SK-N-MC (cell line): ENCODE data around the gene C1orf198.

Experiments
- EZH2 ChIP-seq: fragments of 200-600 bp; sonication (generic); IDR thresholded peaks from one replicate; pipeline ENCODE4 v1.6.1; 2017; ENCODE audit warnings: antibody characterized with exemption
- POLR2AphosphoS5 ChIP-seq: IDR thresholded peaks from 2 replicates; pipeline ENCODE4 v1.6.1; 2012; ENCODE audit warnings: mild to moderate bottlenecking, low read depth, low read length, borderline replicate concordance

- TF ChIP-seq POLR2AphosphoS5 = no peak
- no peak for TF ChIP-seq EZH2
Measured at GRCh38 chr1:230877924-230878590, 9.7 kb upstream of the C1orf198 start.
